Activated T-cell treated with anti-CD3 and anti-CD28 coated beads, Interleukin-2, amount 50 U/mL, for 48 hours (primary cell): ENCODE measurements around the gene WDR47.
"Not testable (repeated sequence)": the region's sequence is repeated elsewhere in the genome, so short reads cannot be mapped to it uniquely, and the experiment has no call there.

Source experiments
- DNase-seq, 2 experiments: peaks; one replicate each; pipeline ENCODE4 v3.0.0-alpha.2; 2020

The WDR47 gene

GRCh38 chr1:109050228-109050995, 8.5 kb upstream of the WDR47 start:
- DNase-seq = no peak

GRCh38 chr1:109048335-109048734, 6.4 kb upstream of the WDR47 start:
- no peak for DNase-seq

GRCh38 chr1:109047339-109047738, 5.4 kb upstream of the WDR47 start:
- no peak for DNase-seq

GRCh38 chr1:109046671-109047070, 4.8 kb upstream of the WDR47 start:
- DNase-seq = no peak

DNA sequence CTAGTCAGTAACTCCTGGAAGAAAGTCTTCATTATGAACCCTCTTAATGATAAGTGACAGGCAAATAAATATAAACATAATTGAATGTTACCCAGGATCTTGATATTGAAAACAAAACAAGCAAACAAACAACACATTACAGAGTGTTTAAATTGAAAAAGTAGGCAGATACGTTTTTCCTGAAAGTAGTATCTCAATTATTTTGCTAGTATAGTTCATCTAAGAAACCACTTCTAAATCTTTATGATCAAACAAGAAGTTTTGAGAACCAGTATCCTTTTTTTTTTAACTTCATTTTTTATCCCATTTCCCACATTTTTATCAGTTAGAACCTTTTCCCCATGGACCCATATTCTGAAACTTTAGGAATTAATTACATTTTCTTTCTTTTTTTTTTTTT, 3.7 kb upstream of the WDR47 start:
- no peak for DNase-seq

DNA sequence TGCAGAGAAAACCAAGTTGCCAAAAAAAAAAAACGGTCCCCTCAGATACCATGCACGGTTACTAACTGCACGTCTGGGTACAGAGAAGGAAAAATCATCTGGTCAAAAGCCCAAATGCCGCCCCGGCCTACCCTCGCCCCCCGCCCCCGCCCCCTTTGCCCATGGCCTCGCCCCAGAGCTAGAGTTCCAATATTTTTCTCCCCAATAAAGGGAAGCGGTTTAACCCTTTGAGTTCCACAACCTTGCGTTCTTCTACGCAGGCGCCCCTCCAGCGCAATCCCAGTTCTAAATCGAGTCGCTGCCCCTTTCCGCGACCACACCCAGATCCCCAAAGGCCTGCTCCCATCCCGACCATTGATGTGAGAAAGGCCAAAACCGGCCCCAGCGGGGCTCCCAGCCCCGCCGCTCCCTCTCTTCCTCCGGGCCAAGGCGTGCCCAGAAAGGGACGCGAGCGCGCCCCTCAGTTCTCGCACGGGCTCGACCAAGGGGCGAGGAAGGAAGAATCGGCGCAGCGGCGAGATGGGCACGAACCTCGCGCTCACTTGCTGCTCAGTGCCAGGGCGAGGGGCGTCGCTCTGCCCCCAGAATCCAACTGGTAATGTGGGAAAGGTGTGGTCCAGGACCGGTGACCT, 797 bp downstream of the WDR47 start:
- DNase-seq = peak in 1 of 2 experiments; percentile 51

DNA sequence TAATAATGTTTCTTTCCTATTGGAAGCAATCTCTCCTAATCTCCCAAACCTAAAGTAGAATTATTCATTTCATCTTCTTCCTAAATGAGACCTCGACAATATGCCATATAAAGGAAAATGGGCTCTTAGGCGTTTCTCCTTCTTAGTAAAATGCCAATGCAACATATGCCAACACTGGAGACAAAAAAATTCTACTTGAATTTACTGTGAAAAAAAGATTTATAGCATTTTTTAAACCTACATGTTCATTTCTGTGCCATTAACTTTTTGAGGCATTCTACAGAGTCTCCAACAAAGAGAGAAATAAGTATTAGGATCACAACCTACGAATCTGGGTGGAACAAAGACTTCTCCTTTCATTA, 1.3 kb downstream of the WDR47 start:
- no peak for DNase-seq

GRCh38 chr1:109034382-109034781, 7.5 kb downstream of the WDR47 start:
- DNase-seq = no peak

- not testable (repeated sequence) for DNase-seq
Observed at GRCh38 chr1:109029493-109029892, 12.4 kb downstream of the WDR47 start.

DNA sequence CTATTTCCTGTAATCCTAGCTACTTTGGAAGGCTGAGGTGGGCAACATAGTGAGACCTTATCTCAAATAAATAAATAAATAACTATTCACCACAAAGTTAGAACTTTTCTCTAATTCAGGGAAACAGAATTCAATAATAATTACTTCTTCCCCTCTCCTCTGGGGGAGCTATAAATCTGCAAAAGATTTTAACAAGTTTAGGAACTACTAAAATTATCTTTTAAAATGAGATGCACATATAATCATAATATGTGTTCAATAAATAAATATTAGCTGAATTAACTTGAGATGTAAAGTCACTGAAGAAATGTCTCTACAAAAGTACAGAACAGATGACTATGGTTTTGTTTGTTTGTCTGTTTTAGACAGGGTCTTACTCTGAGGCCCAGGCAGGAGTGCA, 14.1 kb downstream of the WDR47 start:
- DNase-seq = no peak

- DNase-seq = no peak
Observed at GRCh38 chr1:109025694-109026093, 16.2 kb downstream of the WDR47 start.

DNA sequence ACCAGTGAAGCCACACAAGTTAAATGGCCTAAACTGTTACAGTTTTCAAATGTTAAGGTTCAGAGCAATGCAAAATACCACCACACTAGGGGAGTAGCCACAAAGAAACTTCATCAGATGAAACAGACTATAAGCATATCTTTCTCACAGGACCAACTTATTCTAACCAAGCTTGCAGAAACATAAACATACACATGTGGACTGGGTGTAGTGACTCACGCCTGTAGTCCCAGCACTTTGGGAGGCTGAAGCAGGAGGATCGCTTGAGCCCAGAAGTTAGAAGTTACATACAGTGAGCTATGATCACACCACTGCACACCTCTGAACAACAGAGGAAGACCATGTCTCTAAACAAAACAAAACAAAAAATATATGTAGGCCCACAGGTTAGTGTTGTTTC, 17.3 kb downstream of the WDR47 start:
- DNase-seq = no peak

GRCh38 chr1:109020693-109021257, 21.1 kb downstream of the WDR47 start:
- DNase-seq = no peak

GRCh38 chr1:109017719-109018118, 24.2 kb downstream of the WDR47 start:
- DNase-seq = not testable (repeated sequence)

DNA sequence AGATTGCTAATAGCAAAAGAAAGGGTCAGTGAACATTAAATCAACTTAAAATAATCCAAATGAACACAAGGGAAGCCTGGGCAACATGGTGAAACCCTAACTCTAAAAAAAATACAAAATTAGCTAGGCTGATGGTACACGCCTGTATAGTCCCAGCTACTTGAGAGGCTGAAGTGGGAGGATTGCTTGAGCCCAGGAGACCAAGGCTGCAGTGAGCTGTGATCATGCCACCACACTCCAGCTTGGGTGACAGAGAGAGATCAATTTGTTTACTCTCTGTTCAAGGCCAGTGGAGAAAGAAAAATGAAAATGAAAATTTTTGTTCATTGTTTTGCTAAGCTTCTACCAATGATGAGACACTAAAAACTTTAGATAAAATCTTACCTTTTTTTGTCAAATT, 24.8 kb downstream of the WDR47 start:
- no peak for DNase-seq

DNA sequence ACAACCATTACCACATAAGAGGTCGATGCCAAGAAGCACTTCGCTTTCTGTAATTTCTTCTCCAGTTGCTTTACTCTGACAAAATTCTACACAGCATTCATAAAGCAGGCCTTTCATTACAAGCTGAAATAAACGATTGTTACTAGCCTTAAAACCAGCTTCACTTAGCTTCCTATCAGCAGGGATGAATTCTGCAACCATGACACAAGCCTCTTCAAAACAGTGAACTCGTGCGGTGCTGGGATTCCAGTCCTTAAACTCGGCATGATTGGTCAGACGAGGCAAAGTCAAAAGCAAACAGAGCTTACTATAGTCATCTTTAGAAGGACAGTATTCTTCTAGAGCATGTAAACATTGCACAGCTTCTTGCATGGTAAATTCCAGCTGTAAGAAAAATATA, 30.6 kb downstream of the WDR47 start:
- no peak for DNase-seq

GRCh38 chr1:108996622-108997021, 45.3 kb downstream of the WDR47 start:
- DNase-seq = peak; percentile 22 to 29

GRCh38 chr1:108983114-108983513, 58.8 kb downstream of the WDR47 start:
- DNase-seq = no peak

DNA sequence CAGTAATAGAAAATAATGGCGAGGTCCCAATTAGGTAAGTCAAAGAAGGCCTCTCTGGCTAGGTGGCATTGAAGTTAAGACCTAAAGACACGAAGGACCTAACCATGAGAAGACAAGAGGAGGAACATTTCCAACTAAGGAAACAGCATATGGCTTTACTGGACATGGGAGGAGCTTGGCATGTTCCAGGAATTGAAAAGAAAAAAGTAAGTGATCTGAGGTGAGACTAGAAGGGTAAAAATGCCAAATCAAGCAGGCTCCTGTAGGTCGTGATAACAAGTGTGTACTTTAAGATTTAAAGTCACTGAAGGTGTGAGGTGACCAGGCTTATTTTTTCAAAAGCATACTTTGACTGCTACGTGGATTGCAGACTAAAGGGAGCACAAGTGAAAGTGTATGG, 65.2 kb downstream of the WDR47 start:
- no peak for DNase-seq

GRCh38 chr1:108972951-108973350, 69.0 kb downstream of the WDR47 start:
- DNase-seq = no peak

DNA sequence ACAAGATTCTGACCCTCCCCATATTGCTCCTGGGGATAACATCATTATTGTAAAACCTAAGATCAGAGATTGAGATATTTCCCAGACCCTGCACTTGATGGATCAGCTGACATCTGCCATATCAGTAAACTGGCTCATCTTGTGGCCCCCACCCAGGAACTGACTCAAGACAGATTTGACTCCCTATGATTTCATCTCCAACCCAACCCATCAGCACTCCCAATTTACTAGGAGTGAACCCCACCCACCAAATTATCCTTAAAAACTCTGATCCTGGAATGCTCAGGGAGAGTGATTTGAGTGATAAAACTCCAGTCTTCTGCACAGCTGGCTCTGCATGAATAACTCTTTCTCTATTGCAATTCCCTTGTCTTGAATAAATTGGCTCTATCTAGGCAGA, 72.6 kb downstream of the WDR47 start:
- no peak for DNase-seq

- peak; percentile 93 to 94 for DNase-seq
Observed at GRCh38 chr1:108963052-108963686, 78.7 kb downstream of the WDR47 start, which contains the start of gene CLCC1. CLCC1 (minus strand) TSS chr1:108963484; CDS start chr1:108950437, 13,047 bp downstream.

- peak; percentile 45 to 56 for DNase-seq
Observed at GRCh38 chr1:108962681-108963051, 79.2 kb downstream of the WDR47 start.
